ENCODE results near the gene GDF9. TPM values are rescaled to one million over a fixed set of nuclear protein-coding genes. Genes with fewer than 3 reads are reported as not detected.

Gene GDF9
- polyA plus RNA-seq, 1 experiment, result 0.15 TPM

GRCh38 chr5:132825834-132826391 is 40.4 kb downstream of the GDF9 start:
- ChIA-PET CTCF (interaction anchor here (1.2 to 5.3 kb wide), 3 partner anchors 8 to 439 kb away, joined by 3 to 35 read pairs (median 4); no protein-coding TSS in a partner anchor), POLR2A (no interaction called here)
- Histone ChIP-seq H3K27me3 (ENCODE audit: control insufficient read depth, insufficient read depth, low read length) (no peaks in the 10 kb centered on the region), H3K27ac (ENCODE audit: low read depth, low read length) (no peak overlapping the region), H3K9me3 (ENCODE audit: control insufficient read depth, insufficient read depth, low read length) (no peaks in the 10 kb centered on the region), H3K4me3 (ENCODE audit: low read depth, low read length) (no peak overlapping the region)
- no peak for DNase-seq (ENCODE audit: low read depth, low spot score)
- TF ChIP-seq CTCF (IDR thresholded peaks at IDR 0.05; ENCODE audit: low read depth, low read length), result no peak

DNA sequence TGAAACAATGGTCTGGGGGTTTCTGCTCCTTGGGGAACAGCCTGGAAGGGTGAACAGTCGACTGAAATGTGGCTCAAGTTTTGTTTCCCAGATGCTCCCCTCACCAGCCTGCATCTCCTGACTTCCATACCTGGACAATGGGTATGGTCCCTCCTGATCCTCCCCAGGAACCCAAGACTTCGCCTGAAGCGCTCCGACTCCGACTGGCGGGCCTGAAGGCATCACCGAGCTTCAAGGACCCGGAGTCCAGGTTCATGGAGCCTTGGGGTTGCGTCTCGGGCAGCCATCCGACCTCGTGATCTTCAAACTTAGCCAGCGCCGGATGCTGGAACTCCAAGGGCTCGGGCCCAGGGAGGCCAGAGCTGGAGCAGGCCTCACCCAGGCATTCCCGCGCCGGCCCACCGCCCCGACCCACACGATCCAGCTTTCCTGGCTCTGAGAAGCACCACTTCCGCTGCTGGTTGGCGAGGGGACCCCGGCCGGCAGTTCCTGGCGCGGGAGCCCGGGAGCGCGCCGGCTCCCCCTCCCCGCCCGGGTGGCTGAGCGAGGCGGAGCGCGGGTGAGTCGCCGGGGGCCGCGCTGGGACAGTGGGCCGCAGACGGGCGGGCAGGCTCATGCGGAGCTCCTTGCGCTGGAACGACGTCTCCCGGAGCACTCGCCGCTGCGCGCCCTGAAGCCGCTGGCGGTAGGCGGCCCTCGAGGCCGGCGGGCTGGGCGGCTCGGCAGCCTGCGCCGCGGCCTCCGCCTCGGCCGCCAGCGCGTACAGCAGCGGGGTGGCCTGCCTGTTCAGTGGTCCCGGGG is 41.0 kb downstream of the GDF9 start:
- Histone ChIP-seq H3K27me3 (ENCODE audit: control insufficient read depth, insufficient read depth, low read length) (no peaks in the 10 kb centered on the region), H3K9me3 (ENCODE audit: control insufficient read depth, insufficient read depth, low read length) (no peaks in the 10 kb centered on the region), H3K4me3 (ENCODE audit: low read depth, low read length) (no peak overlapping the region), H3K27ac (ENCODE audit: low read depth, low read length) (no peak overlapping the region)
- ChIA-PET POLR2A (no interaction called here), CTCF (no interaction called here)
- TF ChIP-seq CTCF (IDR thresholded peaks at IDR 0.05; ENCODE audit: low read depth, low read length), result no peak
- DNase-seq (ENCODE audit: low read depth, low spot score), result no peak

DNA sequence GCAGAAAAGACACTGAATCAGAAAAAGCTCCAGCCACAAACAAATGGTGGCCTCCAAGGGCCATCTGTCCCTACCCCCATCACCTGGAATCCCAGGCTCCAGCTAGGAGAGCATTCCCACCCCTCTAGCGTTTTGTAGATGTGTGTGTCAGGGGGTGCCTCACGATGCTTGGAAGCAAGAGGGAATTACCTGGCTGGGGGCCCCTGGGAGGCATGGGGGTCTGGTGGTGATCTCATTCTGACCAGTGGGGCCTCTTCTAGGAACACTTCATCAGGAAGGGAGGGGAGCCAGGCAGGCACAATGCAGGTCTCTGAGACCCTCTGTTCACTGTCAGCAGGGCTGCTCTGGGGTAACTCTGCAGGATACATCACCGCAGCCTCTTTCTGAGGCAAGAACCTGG is 41.8 kb downstream of the GDF9 start:
- no peaks in the 10 kb centered on the region for H3K9me3 ChIP-seq (ENCODE audit: control insufficient read depth, insufficient read depth, low read length)
- no peak for TF ChIP-seq CTCF (IDR thresholded peaks at IDR 0.05; ENCODE audit: low read depth, low read length)
- no peak overlapping the region for H3K27ac ChIP-seq (ENCODE audit: low read depth, low read length)
- ChIA-PET CTCF (interaction anchor here (8.2 kb wide), 1 partner anchor 71 kb away, joined by 147 read pairs; no protein-coding TSS in a partner anchor), POLR2A (no interaction called here)
- H3K27me3 ChIP-seq (ENCODE audit: control insufficient read depth, insufficient read depth, low read length), result no peaks in the 10 kb centered on the region
- no peak for DNase-seq (ENCODE audit: low read depth, low spot score)
- no peak overlapping the region for H3K4me3 ChIP-seq (ENCODE audit: low read depth, low read length)

- H3K27ac ChIP-seq (ENCODE audit: low read depth, low read length), result no peak overlapping the region
- POLR2A ChIA-PET, result no interaction called here
Observed at GRCh38 chr5:132823481-132824050, 42.7 kb downstream of the GDF9 start.

More at GRCh38 chr5:132823481-132824050, 42.7 kb downstream of the GDF9 start:
- no peaks in the 10 kb centered on the region for H3K9me3 ChIP-seq (ENCODE audit: control insufficient read depth, insufficient read depth, low read length)
- CTCF ChIA-PET, result interaction anchor here (0.8 to 8.2 kb wide), 3 partner anchors 59 to 277 kb away, joined by 5 to 147 read pairs (median 5); no protein-coding TSS in a partner anchor
- H3K27me3 ChIP-seq (ENCODE audit: control insufficient read depth, insufficient read depth, low read length), result no peaks in the 10 kb centered on the region
- no peak for TF ChIP-seq CTCF (IDR thresholded peaks at IDR 0.05; ENCODE audit: low read depth, low read length)
- no peak overlapping the region for H3K4me3 ChIP-seq (ENCODE audit: low read depth, low read length)
- no peak for DNase-seq (ENCODE audit: low read depth, low spot score)

Data from AG04450 (cell line).